ENCODE data around the gene NUP88. TPM values are rescaled to one million over a fixed set of nuclear protein-coding genes. Genes with fewer than 3 reads are reported as not detected.

NUP88 gene
- total RNA-seq, 1 experiment from 2014 or later = 103 TPM

- H3K4me1 ChIP-seq (ENCODE audit: insufficient read depth, low read length) = no peaks in the 10 kb centered on the region
- H3F3A ChIP-seq (ENCODE audit: low read length, unreplicated experiment) = no peaks in the 10 kb centered on the region
- intact Hi-C loops (cut with micrococcal nuclease) = no loop called here
- H3K4me2 ChIP-seq (ENCODE audit: low read length) = no peak overlapping the region
- no peak for DNase-seq
- TF ChIP-seq EZH2phosphoT487 (IDR thresholded peaks at IDR 0.05; ENCODE audit: borderline replicate concordance, low read length) (no peak), EZH2 (IDR thresholded peaks at IDR 0.05; ENCODE audit: low read length, unreplicated experiment) (no peak), CTCF (conservative IDR thresholded peaks at IDR 0.05; ENCODE audit: low read depth, low read length) (no peak)
- H3K9me2 ChIP-seq (replicated peaks; ENCODE audit: low read length) = no peaks in the 10 kb centered on the region
- ATAC-seq = no peak
- no peaks in the 10 kb centered on the region for H3K9me3 ChIP-seq (ENCODE audit: low read length)
- no peak overlapping the region for H2AFZ ChIP-seq (ENCODE audit: low read length)
- no peaks in the 10 kb centered on the region for H3K27me3 ChIP-seq (ENCODE audit: low read length)
- no peak overlapping the region for H3K27ac ChIP-seq (ENCODE audit: low read length)
- H3K9ac ChIP-seq (ENCODE audit: low read length) = no peak overlapping the region
- H3K4me3 ChIP-seq (ENCODE audit: low read length) = no peak overlapping the region
- no peaks in the 10 kb centered on the region for H3K79me2 ChIP-seq (ENCODE audit: low read length)
- no peaks in the 10 kb centered on the region for H4K20me1 ChIP-seq (ENCODE audit: low read length)
- POLR2A ChIA-PET (ENCODE audit: unreplicated experiment) = no interaction called here
- CTCF ChIA-PET = no interaction called here
- peaks cover 3% of the 10 kb centered on the region; the same call in 1 of the 2 replicates for H3K36me3 ChIP-seq (ENCODE audit: low read depth, low read length)
- BruUV-seq (replicated peaks) = no TSS peak
Measured at GRCh38 chr17:5370411-5370810, 49.1 kb downstream of the NUP88 start.

DNA sequence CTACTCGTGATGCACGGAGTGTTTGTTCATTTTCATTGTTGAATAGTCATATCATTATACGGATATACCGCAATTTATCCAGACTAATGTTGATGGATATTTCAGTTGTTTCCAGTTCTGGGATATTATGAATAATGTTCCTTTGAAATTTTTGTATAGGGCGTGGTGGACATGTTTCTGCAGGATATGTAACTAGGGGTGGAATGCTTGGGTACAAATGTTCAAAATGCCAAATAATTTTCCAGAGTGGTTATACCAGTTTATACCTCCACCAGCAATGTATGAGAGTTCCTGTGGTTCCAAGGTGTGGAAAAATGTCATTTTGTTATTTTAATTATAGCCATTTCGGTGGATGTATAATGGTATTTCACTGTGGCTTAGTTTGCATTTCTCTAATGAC, 53.6 kb downstream of the NUP88 start:
- ATAC-seq (no peak; the same call in 1 of the 2 replicates), DNase-seq (no peak)
- ChIA-PET POLR2A (ENCODE audit: unreplicated experiment) (no interaction called here), CTCF (no interaction called here)
- Histone ChIP-seq H2AFZ (ENCODE audit: low read length) (no peak overlapping the region), H3K79me2 (ENCODE audit: low read length) (no peaks in the 10 kb centered on the region), H3F3A (ENCODE audit: low read length, unreplicated experiment) (no peaks in the 10 kb centered on the region), H3K36me3 (ENCODE audit: low read depth, low read length) (peaks cover 8% of the 10 kb centered on the region), H4K20me1 (ENCODE audit: low read length) (no peaks in the 10 kb centered on the region), H3K9me3 (ENCODE audit: low read length) (no peaks in the 10 kb centered on the region), H3K4me3 (ENCODE audit: low read length) (no peak overlapping the region), H3K27ac (ENCODE audit: low read length) (no peak overlapping the region), H3K27me3 (ENCODE audit: low read length) (no peaks in the 10 kb centered on the region), H3K9me2 (replicated peaks; ENCODE audit: low read length) (no peaks in the 10 kb centered on the region), H3K9ac (ENCODE audit: low read length) (no peak overlapping the region), H3K4me2 (ENCODE audit: low read length) (no peak overlapping the region), H3K4me1 (ENCODE audit: insufficient read depth, low read length) (no peaks in the 10 kb centered on the region)
- no peak for TF ChIP-seq EZH2 (IDR thresholded peaks at IDR 0.05; ENCODE audit: low read length, unreplicated experiment)
- TF ChIP-seq CTCF (conservative IDR thresholded peaks at IDR 0.05; ENCODE audit: low read depth, low read length) = no peak
- no peak for TF ChIP-seq EZH2phosphoT487 (IDR thresholded peaks at IDR 0.05; ENCODE audit: borderline replicate concordance, low read length)
- BruUV-seq (replicated peaks) = no TSS peak
- intact Hi-C loops (cut with micrococcal nuclease) = no loop called here

DNA sequence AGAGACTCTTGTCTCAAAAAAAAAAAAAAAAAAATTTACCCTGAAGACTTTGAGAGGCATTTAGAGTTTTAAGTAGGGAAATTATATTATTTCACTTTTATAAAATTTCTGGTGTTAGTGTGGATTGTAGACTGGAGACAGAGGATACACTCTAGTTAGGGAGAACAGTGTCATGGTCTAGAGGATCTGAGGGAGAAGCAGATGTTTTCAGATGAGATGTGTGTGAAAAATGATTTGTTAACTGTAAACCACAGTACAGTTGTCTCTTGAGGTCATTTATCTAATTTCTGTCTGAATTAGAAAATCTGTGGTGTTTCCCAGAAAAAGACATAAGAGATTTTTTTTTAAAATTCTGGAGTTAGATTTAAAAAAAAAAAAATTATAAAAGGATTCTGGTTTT, 54.8 kb downstream of the NUP88 start:
- no TSS peak for BruUV-seq (replicated peaks)
- no peak overlapping the region for H3K27ac ChIP-seq (ENCODE audit: low read length)
- DNase-seq (no peak), ATAC-seq (no peak)
- TF ChIP-seq CTCF (conservative IDR thresholded peaks at IDR 0.05; ENCODE audit: low read depth, low read length) (no peak), EZH2 (IDR thresholded peaks at IDR 0.05; ENCODE audit: low read length, unreplicated experiment) (no peak), EZH2phosphoT487 (IDR thresholded peaks at IDR 0.05; ENCODE audit: borderline replicate concordance, low read length) (no peak)
- H3K4me3 ChIP-seq (ENCODE audit: low read length) = no peak overlapping the region
- H3K36me3 ChIP-seq (ENCODE audit: low read depth, low read length) = peaks cover 9% of the 10 kb centered on the region
- no peak overlapping the region for H3K9ac ChIP-seq (ENCODE audit: low read length)
- intact Hi-C loops (cut with micrococcal nuclease) = no loop called here
- H3K4me1 ChIP-seq (ENCODE audit: insufficient read depth, low read length) = no peaks in the 10 kb centered on the region
- no peaks in the 10 kb centered on the region for H4K20me1 ChIP-seq (ENCODE audit: low read length)
- H3F3A ChIP-seq (ENCODE audit: low read length, unreplicated experiment) = no peaks in the 10 kb centered on the region
- H3K79me2 ChIP-seq (ENCODE audit: low read length) = no peaks in the 10 kb centered on the region
- H3K9me2 ChIP-seq (replicated peaks; ENCODE audit: low read length) = no peaks in the 10 kb centered on the region
- no peak overlapping the region for H3K4me2 ChIP-seq (ENCODE audit: low read length)
- CTCF ChIA-PET = no interaction called here
- POLR2A ChIA-PET (ENCODE audit: unreplicated experiment) = no interaction called here
- no peaks in the 10 kb centered on the region for H3K9me3 ChIP-seq (ENCODE audit: low read length)
- H3K27me3 ChIP-seq (ENCODE audit: low read length) = no peaks in the 10 kb centered on the region
- H2AFZ ChIP-seq (ENCODE audit: low read length) = no peak overlapping the region
